IPS DF 4.7 (cell line): Measurements from ENCODE around the gene FANCG.
A peak's percentile ranks its signal among the peaks of the same experiment; 100 is the strongest.

Experiments
- DNase-seq: peaks from one replicate; pipeline ENCODE4 v3.0.0-alpha.2; 2013; ENCODE audit warnings: low spot score; ENCODE audit errors: extremely low read depth

FANCG gene

DNA sequence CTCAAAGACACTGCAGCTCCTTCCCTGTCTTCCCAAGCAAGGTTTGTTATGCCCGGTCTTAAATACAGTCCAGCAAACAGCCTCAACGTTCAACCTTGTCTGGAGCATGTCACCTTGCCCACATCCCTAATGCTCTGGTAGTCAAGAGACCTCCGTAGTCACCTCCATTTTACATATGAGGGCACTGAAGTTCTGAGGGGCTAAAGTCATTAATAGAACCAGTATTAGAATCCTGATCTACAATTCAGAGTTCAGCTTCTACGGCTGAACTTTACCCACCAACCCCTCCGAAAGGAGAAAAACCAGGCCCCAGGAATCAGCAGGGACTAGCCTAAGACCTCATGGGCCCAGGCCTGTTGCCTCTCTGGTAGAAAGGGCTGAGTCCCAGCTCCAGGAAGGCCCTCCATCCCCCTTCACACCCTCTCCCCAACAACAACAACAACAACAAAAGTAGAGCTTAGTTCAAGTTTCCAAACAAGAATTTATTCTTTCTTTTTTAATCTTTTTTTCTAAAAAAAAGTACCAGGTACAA is 24.0 kb upstream of the FANCG start:
- no peak for DNase-seq

- DNase-seq = peak; percentile 90
Observed at GRCh38 chr9:35102769-35103659, 23.3 kb upstream of the FANCG start, which contains the start of gene STOML2. TSS of gene STOML2 (minus strand) at chr9:35103131. CDS start at chr9:35103094, 37 bp downstream.

- DNase-seq = no peak
Observed at GRCh38 chr9:35102465-35102768, 22.7 kb upstream of the FANCG start.

DNA sequence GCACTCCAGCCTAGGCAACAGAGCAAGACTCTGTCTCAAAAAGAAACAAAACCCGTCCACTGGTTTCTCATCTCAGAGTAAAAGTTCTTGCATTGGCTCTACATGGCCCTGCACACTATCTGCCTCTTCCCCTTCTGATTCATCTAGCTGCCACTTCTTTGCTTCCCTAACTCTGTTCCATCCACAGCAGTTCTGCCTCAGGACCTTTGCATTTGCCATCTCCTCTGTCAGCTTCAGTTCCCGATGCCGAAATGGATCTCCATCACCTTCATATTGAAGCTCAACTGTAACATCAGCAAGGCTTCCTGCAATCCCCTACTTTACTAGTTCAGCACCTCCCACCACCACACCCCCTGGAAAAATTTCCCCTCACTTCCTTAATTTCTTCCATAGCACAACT is 17.8 kb upstream of the FANCG start:
- DNase-seq = no peak

- DNase-seq = peak; percentile 71
Observed at GRCh38 chr9:35096035-35096849, 16.5 kb upstream of the FANCG start, which contains the start of gene PIGO. TSS of gene PIGO (minus strand) at chr9:35096591. CDS start at chr9:35095565, 1,026 bp downstream.

DNA sequence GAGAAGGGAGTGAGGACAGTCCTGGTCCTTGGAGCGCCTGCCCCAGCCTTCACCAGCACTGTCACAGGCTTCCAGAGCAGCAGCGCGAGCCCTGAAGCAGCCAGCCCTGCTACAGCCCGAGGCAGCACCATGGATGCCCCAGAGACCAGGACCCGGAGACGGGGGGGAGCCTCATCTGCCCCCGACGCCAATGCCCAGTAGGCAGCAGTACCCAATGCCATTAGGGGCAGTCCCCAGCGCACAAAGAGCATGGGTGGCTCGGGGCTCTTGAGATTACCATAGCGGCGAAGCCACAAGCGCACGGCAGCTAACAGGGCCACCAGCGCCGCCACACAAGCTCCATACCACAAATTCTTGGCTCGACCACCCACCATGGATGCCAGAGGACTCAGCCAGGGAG is 11.8 kb upstream of the FANCG start:
- no peak for DNase-seq

- DNase-seq = no peak
Observed at GRCh38 chr9:35089434-35089833, 9.7 kb upstream of the FANCG start.

DNA sequence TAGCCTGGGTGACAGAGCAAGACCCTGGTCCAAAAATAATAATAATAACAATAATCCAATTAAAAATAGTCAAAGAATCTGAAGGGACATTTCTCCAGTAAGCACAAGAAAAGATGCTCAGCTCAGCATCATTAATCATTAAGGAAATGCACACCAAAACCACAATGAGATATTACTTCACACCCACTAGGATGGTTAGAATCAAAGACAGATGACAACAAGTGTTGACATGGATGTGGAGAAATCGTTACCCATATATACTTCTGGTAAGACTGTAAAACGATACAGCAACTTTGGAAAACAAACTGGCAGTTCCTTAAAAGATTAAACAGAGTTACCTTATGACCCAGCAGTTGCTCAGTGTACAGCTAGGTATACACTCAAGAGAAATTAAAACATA is 5.3 kb upstream of the FANCG start:
- DNase-seq = no peak

GRCh38 chr9:35079041-35079425 is 709 bp downstream of the FANCG start:
- no peak for DNase-seq

- no peak for DNase-seq
Observed at GRCh38 chr9:35078066-35078465, 1.7 kb downstream of the FANCG start.

- DNase-seq = no peak
Observed at GRCh38 chr9:35076848-35077247, 2.9 kb downstream of the FANCG start.

GRCh38 chr9:35075358-35075757 is 4.4 kb downstream of the FANCG start:
- no peak for DNase-seq

- DNase-seq = no peak
Observed at GRCh38 chr9:35074791-35075190, 5.0 kb downstream of the FANCG start.

GRCh38 chr9:35074141-35074540 is 5.6 kb downstream of the FANCG start:
- DNase-seq = no peak

- no peak for DNase-seq
Observed at GRCh38 chr9:35073279-35073612, 6.5 kb downstream of the FANCG start.

DNA sequence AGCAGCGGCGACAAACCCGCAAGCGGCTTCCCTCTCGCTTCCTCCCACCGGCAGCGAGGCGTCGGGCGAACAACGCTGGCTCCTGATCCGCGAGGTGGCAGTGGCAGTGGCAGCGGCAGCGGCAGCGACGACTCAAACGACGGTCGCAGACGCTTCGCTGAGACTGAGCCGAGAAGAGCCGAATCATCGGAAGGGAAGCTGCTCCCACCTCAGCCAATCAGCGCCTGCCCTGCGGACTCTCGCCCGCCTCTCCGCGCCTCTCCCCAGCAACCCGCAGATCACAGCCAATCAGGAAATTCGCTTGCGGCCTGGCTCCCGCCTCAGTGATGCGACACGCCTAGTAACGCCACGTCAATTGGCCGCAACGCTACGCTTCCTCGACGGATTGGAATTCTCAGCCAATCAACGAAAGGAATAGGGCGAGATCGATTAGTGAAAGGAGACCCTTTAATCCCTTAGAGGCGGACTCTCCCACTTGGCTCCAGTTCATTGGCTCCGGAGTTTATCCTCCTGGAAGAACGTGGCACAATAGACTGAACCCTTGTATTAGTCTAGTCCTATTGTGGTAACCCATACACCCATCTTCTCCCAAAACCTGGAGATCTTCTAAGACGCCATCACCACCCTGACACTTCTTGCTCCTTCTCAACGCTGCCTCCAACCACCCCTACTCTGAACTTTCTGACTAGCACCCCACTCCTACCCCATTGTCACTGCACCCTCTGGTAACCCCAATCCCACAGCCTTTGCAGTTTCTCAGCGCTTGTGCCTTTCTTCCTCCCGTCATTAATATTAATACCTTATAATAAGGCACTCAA is 7.1 kb downstream of the FANCG start, which contains the start of gene VCP:
VCP (minus strand) TSS at position 165 of the 818 bp plus-strand sequence. CDS start 272 bp downstream, outside the sequence.
- peak; percentile 98 for DNase-seq

DNA sequence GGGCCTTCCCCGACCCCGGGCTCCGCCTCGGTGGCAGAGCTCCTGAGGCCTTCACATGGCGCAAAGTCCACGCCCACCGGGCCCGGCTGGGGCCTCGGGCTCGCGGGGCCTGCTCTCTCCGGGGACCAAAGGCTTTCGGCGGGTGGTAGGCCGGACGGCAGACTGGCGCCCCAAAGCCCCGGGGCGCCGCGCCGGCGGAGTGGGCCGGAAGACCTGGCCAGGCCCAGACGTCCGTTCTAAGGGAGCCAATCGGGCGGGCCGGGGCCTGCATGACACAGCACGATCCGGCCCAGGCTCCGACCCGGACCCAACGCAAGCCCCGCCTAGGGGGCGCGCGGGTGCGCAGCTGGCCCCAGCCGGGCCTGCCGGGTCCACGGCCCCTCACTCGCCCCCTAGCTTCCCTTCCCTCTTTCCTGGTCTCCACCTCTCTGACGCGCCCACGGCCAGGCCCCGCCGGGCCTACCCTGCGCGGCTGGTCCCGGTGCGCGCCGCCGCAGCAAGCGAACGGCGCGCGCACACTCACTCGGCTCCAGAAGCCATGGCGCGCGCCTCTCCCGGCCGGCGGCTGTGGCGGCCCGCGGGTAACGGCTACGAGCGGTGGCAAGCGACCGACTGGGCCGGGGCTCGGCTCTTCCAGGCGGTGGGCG is 7.8 kb downstream of the FANCG start:
- DNase-seq = no peak

GRCh38 chr9:35070823-35071813 is 8.6 kb downstream of the FANCG start:
- no peak for DNase-seq

- no peak for DNase-seq
Observed at GRCh38 chr9:35069020-35069419, 10.7 kb downstream of the FANCG start.

GRCh38 chr9:35067056-35067455 is 12.7 kb downstream of the FANCG start:
- no peak for DNase-seq
